ENCODE results near the gene SLC25A1. TPM values are rescaled to one million over a fixed set of nuclear protein-coding genes. Genes with fewer than 3 reads are reported as not detected.

The SLC25A1 gene
- total RNA-seq, 4 donors from 2014 or later, result 35.6 to 71.0 (median 57.8) TPM

DNA sequence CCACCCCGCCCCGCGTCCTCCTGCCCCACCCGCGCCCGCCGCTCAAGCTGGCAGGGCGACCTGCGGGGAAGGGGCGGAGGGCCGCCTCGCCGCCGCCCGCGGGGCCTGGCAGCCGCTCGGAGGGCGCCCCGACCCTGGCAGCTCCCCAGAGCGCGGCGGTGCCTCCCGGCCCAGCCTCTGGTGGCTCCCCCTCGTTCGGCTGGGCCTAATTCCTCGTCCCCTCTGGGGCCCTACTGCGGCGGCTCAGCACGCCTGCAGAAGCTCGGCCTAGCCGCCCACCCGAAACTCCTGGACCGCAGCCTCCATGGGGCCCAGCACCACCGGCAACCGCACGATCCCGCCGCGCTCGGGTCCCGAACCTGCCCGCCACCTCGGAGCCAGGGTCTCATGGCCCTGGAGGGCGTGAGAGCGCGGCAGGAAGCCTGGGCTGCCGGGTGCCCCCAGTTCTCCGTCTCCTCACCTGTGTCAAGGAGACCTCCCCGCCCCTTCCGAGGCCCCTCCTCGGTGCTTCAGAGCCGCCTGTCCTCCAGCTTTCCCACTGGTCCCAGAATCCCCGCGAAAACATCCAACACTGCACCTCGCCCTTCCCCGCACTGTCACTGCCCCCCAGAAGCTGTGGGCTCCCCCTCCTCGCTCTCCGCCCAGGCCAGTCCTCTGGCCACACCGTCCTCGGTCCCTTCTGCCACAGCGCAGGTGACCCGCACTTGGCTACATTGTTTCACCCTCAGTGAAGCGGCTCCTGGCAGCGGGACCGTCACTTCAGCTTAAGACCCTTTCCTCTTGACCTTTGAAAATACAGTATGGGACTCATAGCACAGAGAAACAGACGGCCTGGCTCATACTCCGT lies 27.8 kb downstream of the SLC25A1 start:
- peaks cover 14% of the 10 kb centered on the region for H3K4me1 ChIP-seq
- no peak overlapping the region for H3K27ac ChIP-seq
- TF ChIP-seq, protein P1, sequence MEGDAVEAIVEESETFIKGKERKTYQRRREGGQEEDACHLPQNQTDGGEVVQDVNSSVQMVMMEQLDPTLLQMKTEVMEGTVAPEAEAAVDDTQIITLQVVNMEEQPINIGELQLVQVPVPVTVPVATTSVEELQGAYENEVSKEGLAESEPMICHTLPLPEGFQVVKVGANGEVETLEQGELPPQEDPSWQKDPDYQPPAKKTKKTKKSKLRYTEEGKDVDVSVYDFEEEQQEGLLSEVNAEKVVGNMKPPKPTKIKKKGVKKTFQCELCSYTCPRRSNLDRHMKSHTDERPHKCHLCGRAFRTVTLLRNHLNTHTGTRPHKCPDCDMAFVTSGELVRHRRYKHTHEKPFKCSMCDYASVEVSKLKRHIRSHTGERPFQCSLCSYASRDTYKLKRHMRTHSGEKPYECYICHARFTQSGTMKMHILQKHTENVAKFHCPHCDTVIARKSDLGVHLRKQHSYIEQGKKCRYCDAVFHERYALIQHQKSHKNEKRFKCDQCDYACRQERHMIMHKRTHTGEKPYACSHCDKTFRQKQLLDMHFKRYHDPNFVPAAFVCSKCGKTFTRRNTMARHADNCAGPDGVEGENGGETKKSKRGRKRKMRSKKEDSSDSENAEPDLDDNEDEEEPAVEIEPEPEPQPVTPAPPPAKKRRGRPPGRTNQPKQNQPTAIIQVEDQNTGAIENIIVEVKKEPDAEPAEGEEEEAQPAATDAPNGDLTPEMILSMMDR (IDR thresholded peaks at IDR 0.05), result no peak
- TF ChIP-seq EP300 (IDR thresholded peaks at IDR 0.05) (no peak), POLR2A (IDR thresholded peaks at IDR 0.05) (no peak), POLR2AphosphoS5 (IDR thresholded peaks at IDR 0.05) (no peak)
- peaks cover 65% of the 10 kb centered on the region for H3K27me3 ChIP-seq
- peak overlapping the region; percentile 43 for H3K4me3 ChIP-seq
- no peaks in the 10 kb centered on the region for H3K9me3 ChIP-seq
- WGBS, result 32% methylated on average over 20 of the region's 68 CpGs
- H3K36me3 ChIP-seq, result no peaks in the 10 kb centered on the region
- DNase-seq (ENCODE audit: low spot score in 2 of 2), result no peak

DNA sequence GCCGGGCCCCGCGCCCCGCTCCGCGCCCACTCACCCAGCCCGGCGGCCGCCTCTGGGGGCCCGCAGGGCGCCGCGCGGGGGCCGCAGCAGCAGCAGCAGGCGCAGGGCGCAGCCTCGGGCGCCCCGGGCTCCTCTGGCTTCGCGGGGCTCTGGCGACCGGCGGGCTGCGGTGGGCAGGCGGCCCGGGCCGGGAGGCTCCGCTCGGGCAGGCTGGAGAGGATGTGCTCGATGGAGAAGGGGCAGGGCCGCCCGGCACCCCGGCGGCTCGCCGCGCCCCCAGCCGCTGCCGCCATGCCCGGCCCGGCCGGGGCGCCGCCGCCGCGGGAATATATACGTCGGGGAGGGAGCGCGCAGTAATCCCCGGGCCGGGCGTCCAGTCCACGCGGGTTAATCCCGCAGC lies 28.5 kb downstream of the SLC25A1 start, which contains the start of gene GSC2:
Gene GSC2, minus strand, starts transcription at position 302 of the 400 bp plus-strand sequence. Its CDS starts 9 bp downstream, at position 293.
- TF ChIP-seq EP300 (IDR thresholded peaks at IDR 0.05), result no peak
- no peak for TF ChIP-seq POLR2A (IDR thresholded peaks at IDR 0.05)
- Histone ChIP-seq H3K36me3 (no peaks in the 10 kb centered on the region), H3K9me3 (no peaks in the 10 kb centered on the region), H3K4me1 (peaks cover 14% of the 10 kb centered on the region), H3K4me3 (peak within 1 kb of the TSS; percentile 43), H3K27me3 (peaks cover 65% of the 10 kb centered on the region), H3K27ac (no peak within 1 kb of the TSS)
- DNase-seq (ENCODE audit: low spot score in 2 of 2), result no peak
- 4% methylated on average over 10 of the region's 59 CpGs for WGBS

DNA sequence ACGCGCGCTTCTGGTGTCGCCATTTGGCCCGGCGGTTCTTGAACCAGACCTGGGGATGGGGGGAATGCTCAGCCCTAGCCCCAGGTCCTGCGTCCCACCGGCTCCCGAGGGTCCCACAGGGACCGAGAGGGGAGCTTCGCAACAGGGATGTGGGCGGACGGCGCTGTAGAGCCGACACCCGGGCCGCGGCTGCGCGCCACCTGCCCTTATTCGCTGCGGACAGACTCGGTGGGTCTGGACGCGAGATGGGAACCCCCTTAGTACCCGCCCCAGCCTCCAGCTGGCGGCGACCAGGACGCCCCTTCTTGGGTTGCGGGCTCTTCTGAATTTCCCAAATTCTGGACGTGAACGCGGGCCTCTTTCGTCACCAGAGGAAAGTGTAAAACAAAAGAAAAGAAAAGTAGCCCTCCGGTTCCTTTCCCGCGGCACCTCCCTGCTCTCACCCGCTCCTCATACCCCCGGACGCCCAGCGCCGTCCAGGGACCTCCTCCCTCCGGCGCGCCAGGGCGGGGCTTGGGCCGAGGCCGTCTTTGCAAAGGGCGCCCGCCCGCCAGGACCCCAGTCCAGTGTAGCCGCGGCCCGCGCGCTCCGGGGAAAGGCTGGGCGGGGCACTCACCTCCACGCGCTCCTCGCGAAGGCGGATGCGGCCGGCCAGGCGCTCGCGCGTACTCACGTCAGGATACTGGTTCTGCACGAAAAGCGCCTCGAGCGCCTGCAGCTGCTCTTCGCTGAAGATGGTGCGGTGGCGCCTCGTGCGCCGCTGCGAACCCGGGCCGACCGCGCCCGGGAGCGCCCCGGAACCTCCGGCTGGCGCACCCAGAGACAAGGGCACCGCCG lies 29.3 kb downstream of the SLC25A1 start:
- Histone ChIP-seq H3K27me3 (peaks cover 61% of the 10 kb centered on the region), H3K36me3 (no peaks in the 10 kb centered on the region)
- WGBS, result 2% methylated on average over 25 of the region's 92 CpGs

DNA sequence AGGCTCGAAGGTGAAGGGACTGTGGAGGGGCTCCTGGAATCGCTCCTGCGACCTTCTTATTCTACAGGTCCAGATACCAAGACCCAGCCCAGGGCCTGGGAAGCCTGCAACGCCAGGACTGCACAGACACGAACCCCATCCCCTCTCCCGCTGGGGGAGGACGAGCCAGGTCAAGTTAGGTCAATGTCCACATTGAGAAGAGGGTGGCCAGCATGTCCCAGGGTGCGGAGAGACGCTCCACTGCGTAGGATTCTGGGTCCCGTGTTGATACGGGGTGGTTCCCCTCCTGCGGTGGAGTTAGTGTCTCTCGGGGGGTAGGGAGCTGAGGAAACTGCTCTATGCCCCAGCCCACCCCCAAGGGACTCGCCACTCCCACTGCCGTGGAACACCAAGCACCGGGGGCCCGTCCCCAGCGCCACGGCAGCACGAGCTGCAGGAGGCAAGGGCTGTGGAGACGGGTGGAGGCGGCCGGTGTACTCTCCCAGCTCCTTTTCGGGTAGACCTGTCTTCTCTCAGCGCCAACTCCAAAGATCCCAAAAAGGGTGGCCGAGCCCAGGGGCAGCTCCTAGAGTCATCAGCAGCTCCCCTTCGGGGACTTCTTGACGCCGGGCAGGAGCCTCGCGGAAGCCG lies 30.0 kb downstream of the SLC25A1 start:
- 60% methylated on average over 17 of the region's 33 CpGs for WGBS
- DNase-seq (ENCODE audit: low spot score in 2 of 2), result no peak
- peaks cover 56% of the 10 kb centered on the region for H3K27me3 ChIP-seq
- H3K36me3 ChIP-seq, result no peaks in the 10 kb centered on the region
- peaks cover 21% of the 10 kb centered on the region for H3K4me1 ChIP-seq
- no peak for TF ChIP-seq POLR2A (IDR thresholded peaks at IDR 0.05)
- no peak for TF ChIP-seq EP300 (IDR thresholded peaks at IDR 0.05)
- TF ChIP-seq, protein P1 (IDR thresholded peaks at IDR 0.05), result no peak
- no peak for TF ChIP-seq POLR2AphosphoS5 (IDR thresholded peaks at IDR 0.05)
- no peaks in the 10 kb centered on the region for H3K9me3 ChIP-seq
- no peak overlapping the region for H3K4me3 ChIP-seq
- no peak overlapping the region for H3K27ac ChIP-seq

More for the DNA sequence above, 29.3 kb downstream of the SLC25A1 start:
- Histone ChIP-seq H3K27ac (no peak overlapping the region), H3K4me3 (peak overlapping the region; percentile 43), H3K4me1 (peaks cover 14% of the 10 kb centered on the region), H3K9me3 (no peaks in the 10 kb centered on the region)
- TF ChIP-seq, protein P1 (IDR thresholded peaks at IDR 0.05), result no peak
- TF ChIP-seq POLR2A (IDR thresholded peaks at IDR 0.05), result no peak
- no peak for TF ChIP-seq EP300 (IDR thresholded peaks at IDR 0.05)
- no peak for TF ChIP-seq POLR2AphosphoS5 (IDR thresholded peaks at IDR 0.05)
- no peak for DNase-seq (ENCODE audit: low spot score in 2 of 2)

DNA sequence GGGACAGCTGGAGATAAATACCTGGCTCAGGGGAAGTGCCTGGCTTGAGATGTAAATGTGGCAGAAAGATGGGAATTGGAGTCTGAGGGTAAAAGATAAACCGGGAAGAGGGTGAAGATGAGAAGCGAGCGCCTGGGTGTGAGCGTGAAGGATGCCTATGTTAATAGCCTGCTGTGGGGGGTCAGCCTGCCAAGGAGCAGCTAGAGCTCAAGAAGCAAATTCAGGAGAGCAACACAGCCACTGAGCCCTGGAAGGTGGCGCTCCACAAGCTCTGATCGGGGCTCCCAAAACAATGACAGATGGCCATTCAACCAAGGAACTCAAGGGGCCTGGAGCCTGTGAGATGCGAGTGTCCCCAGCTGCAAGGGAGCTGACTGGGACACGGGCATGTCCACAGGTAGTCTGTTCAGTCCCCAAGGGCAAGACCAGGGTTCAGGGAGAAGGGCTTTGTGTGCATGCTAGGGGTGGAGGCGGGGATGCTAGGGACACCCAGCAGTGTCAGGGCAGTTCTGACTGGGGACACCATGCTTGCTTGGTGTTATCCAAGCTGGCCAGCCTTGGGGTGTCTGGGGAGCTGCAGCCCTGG lies 31.2 kb downstream of the SLC25A1 start:
- TF ChIP-seq, protein P1 (IDR thresholded peaks at IDR 0.05), result no peak
- TF ChIP-seq POLR2AphosphoS5 (IDR thresholded peaks at IDR 0.05) (no peak), EP300 (IDR thresholded peaks at IDR 0.05) (no peak), POLR2A (IDR thresholded peaks at IDR 0.05) (no peak)
- DNase-seq (ENCODE audit: low spot score in 2 of 2), result no peak
- Histone ChIP-seq H3K27ac (no peak overlapping the region), H3K4me1 (peaks cover 23% of the 10 kb centered on the region), H3K9me3 (no peaks in the 10 kb centered on the region), H3K4me3 (no peak overlapping the region), H3K36me3 (peaks cover 6% of the 10 kb centered on the region), H3K27me3 (peaks cover 46% of the 10 kb centered on the region)
- WGBS, result 48% methylated on average over 9 of the region's 9 CpGs

Measured in suprapubic skin (tissue), 4 donors.